HG03103 (cell line): ENCODE data around the gene CSE1L.
"Not testable (repeated sequence)": the region's sequence is repeated elsewhere in the genome, so short reads cannot be mapped to it uniquely, and the experiment has no call there.

Experiments
- ATAC-seq: cut with Tn5 transposase; IDR thresholded peaks from one replicate; pipeline ENCODE4 v1.9.1; 2021; ENCODE audit warnings: low read depth; ENCODE audit not compliant: unreplicated experiment

Gene CSE1L

GRCh38 chr20:49046087-49046900, at the start of gene CSE1L:
TSS of gene CSE1L (plus strand) at chr20:49046312. CDS start at chr20:49058464, 12,152 bp downstream.
- peak; percentile 84 for ATAC-seq

- no peak for ATAC-seq
Observed at GRCh38 chr20:48999890-49000870, 45.9 kb upstream of the CSE1L start.

- no peak for ATAC-seq
Observed at GRCh38 chr20:49001741-49002140, 44.4 kb upstream of the CSE1L start.

GRCh38 chr20:49006446-49006980, 39.6 kb upstream of the CSE1L start:
- ATAC-seq: no peak

- ATAC-seq: no peak
Observed at GRCh38 chr20:49009899-49010631, 36.0 kb upstream of the CSE1L start.

GRCh38 chr20:49024220-49024619, 21.9 kb upstream of the CSE1L start:
- ATAC-seq: no peak

- ATAC-seq: not testable (repeated sequence)
Observed at GRCh38 chr20:49028177-49028576, 17.9 kb upstream of the CSE1L start.

- ATAC-seq: no peak
Observed at GRCh38 chr20:49028684-49029083, 17.4 kb upstream of the CSE1L start.

GRCh38 chr20:49029203-49029602, 16.9 kb upstream of the CSE1L start:
- no peak for ATAC-seq

- no peak for ATAC-seq
Observed at GRCh38 chr20:49030954-49031619, 15.0 kb upstream of the CSE1L start.

- no peak for ATAC-seq
Observed at GRCh38 chr20:49032455-49032854, 13.7 kb upstream of the CSE1L start.

- ATAC-seq: no peak
Observed at GRCh38 chr20:49034070-49034732, 11.9 kb upstream of the CSE1L start.

GRCh38 chr20:49037962-49038387, 8.1 kb upstream of the CSE1L start:
- ATAC-seq: no peak

GRCh38 chr20:49039854-49040253, 6.3 kb upstream of the CSE1L start:
- no peak for ATAC-seq

- no peak for ATAC-seq
Observed at GRCh38 chr20:49043000-49043399, 3.1 kb upstream of the CSE1L start.

- no peak for ATAC-seq
Observed at GRCh38 chr20:49045440-49046086, 549 bp upstream of the CSE1L start.

GRCh38 chr20:49052334-49052733, 6.2 kb downstream of the CSE1L start:
- no peak for ATAC-seq

- ATAC-seq: no peak
Observed at GRCh38 chr20:49054056-49054643, 8.0 kb downstream of the CSE1L start.
